Thyroid gland (tissue), 4 donors: Measurements from ENCODE around the gene ZCRB1.

ENCODE experiments used
- CTCF ChIP-seq, 6 experiments: fragments of 200-600 bp in 3 of 6; fragments of 450-650 bp in 3 of 6; sonication (generic) in 3 of 6; IDR thresholded peaks; one replicate each; pipeline ENCODE4 v1.5.1; 2016 to 2019; ENCODE audit warnings: antibody characterized with exemption in 6 of 6, mild to moderate bottlenecking in 2 of 6, inconsistent platforms in 1 of 6, moderate library complexity in 1 of 6
- POLR2A ChIP-seq, 2 donors: fragments of 450-650 bp; IDR thresholded peaks; one replicate each; pipeline ENCODE4 v1.6.1; 2017; ENCODE audit warnings: antibody characterized with exemption in 2 of 2, mild to moderate bottlenecking in 2 of 2, moderate library complexity in 1 of 2

DNA sequence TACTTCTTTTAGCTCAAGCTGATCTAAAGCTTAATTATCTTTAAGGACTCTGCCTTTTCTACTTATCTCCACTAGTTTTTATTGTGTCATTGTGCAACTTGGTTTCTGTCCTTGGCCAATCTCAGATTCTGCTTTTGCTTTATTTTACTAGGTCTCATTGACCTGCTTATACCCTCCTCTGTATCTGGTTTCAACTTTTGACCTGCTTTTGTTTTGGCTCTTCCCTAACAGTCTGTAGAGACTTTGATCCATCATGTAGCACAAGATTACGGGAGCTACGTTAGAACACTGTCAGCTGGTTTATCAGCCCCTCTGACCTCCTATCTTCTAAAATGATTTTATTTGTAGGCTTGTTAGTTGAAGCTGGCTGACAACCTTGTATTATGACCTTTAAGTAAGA lies 43.6 kb downstream of the ZCRB1 start:
- TF ChIP-seq POLR2A (IDR thresholded peaks at IDR 0.05) (no peak), CTCF (IDR thresholded peaks at IDR 0.05) (no peak)
